Mucosa of rectum (tissue), 2 donors: Measurements from ENCODE around the gene CD37.
"Not testable (repeated sequence)": the region's sequence is repeated elsewhere in the genome, so short reads cannot be mapped to it uniquely, and the experiment has no call there.

Source experiments
- H3K27ac ChIP-seq, 2 donors: one replicate each; pipeline ENCODE4 v1.7.0; 2013; ENCODE audit warnings: inconsistent platforms in 2 of 2, low read depth in 2 of 2, low read length in 2 of 2
- H3K27me3 ChIP-seq, 2 donors: one replicate each; pipeline ENCODE4 v1.7.0; 2013; ENCODE audit warnings: low read length in 2 of 2; ENCODE audit not compliant: control insufficient read depth in 2 of 2, insufficient read depth in 2 of 2
- H3K36me3 ChIP-seq, 2 donors: one replicate each; pipeline ENCODE4 v1.7.0; 2013; ENCODE audit warnings: low read length in 2 of 2; ENCODE audit not compliant: control insufficient read depth in 2 of 2, insufficient read depth in 2 of 2
- H3K4me1 ChIP-seq, 2 donors: one replicate each; pipeline ENCODE4 v1.7.0; 2013; ENCODE audit warnings: low read length in 2 of 2, mild to moderate bottlenecking in 1 of 2; ENCODE audit not compliant: control insufficient read depth in 2 of 2, insufficient read depth in 2 of 2
- H3K4me3 ChIP-seq, 2 donors: one replicate each; pipeline ENCODE4 v1.7.0; 2013; ENCODE audit warnings: low read length in 2 of 2
- H3K9ac ChIP-seq, 2 donors: one replicate each; pipeline ENCODE4 v1.7.0; 2013; ENCODE audit warnings: low read length in 2 of 2, low read depth in 1 of 2, mild to moderate bottlenecking in 1 of 2
- H3K9me3 ChIP-seq, 2 donors: one replicate each; pipeline ENCODE4 v1.7.0; 2013; ENCODE audit warnings: low read length in 2 of 2; ENCODE audit not compliant: control insufficient read depth in 2 of 2
- donor health status: healthy.
- donor health status: Normal muscosa, but diverticular disease.

Gene CD37

DNA sequence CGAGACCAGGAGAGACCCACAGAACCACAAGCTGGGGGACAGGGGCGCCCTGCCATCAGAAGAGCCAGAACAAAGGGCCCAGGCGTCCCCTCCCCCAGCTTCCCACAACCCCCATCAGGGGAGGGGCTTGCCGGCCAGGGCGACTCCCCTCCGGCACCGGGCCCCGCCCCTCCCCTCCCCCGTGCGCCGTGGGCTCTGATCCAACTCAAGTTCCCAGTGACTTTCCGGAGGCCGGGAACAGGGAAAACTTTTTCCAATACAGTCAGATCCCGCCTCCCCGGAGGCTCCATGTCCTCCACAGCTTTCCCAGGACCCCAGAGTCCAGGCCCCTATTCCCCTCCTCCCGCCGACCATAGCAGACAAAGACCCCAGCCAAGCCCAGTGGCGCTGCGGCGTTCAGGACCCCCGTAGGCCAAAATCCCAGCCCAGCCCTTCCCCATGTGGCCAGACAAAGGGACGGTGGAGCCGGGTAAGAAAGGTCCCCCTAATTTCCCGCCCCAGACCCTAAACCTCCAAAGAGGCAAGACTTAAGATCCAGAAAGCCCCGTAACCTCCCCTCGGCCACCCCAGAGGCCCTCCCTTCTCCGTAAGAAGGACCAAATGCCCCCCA, 26.3 kb downstream of the CD37 start:
- peak overlapping the region; percentile 72 to 74 for H3K4me3 ChIP-seq
- H3K4me1 ChIP-seq: peaks cover 7 to 12% of the 10 kb centered on the region in 2 donors
- peak overlapping the region; percentile 80 to 84 for H3K27ac ChIP-seq
- H3K27me3 ChIP-seq: peaks cover 0 to 4% of the 10 kb centered on the region in 2 donors
- H3K9me3 ChIP-seq: no peaks in the 10 kb centered on the region
- no peaks in the 10 kb centered on the region for H3K36me3 ChIP-seq
- H3K9ac ChIP-seq: peak overlapping the region; percentile 72 to 74

DNA sequence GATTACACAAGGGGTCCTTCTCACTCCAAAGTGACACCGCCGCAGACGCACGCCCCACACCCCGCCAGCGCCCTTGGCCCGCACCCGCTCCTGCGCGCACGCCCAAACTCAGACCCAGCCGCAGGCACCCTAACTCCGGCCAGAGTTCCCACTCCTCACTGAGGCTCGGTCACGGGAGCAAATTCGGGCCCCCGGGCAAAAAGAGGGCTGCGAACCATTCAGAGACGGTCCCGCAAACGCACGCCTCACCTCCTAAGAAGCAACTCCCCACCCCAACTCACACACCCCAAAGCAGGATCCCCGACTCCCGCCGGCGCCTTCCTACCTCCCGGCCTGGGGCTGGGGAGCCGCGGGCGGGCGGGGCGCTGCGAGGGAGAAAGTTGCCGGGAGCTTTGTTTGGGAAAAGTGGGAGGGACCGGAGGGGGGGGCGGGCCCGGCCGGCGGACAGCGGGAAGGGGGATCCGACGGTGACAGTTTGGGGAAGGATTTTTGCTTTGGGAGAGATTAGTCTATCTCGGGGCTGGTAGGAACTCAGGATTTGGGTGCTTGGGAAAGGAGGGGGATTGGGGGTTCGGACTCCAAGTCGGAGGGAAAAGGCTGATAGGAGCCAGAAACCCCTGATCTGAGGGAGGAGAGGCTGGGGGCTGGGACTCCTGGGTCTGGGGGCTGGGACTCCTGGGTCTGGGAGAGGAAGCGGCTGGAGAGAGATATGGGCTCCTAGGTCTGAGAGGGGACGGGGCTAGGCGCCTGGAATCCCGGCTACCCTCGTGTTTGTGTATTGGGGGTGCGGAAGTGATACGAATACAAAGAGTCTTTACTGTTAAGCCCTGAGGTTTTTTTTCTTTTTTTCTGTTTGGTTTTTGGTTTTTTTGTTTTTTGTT, 27.1 kb downstream of the CD37 start, which contains the start of gene TEAD2:
TSS of gene TEAD2 (minus strand) at position 369 of the 881 bp plus-strand sequence. CDS start 2,341 bp downstream, outside the sequence.
- Histone ChIP-seq H3K36me3 (no peaks in the 10 kb centered on the region), H3K9ac (peak within 1 kb of the TSS; percentile 72 to 74), H3K27ac (peak within 1 kb of the TSS; percentile 80 to 84), H3K9me3 (no peaks in the 10 kb centered on the region), H3K27me3 (peaks cover 0 to 4% of the 10 kb centered on the region in 2 donors), H3K4me1 (peaks cover 7 to 12% of the 10 kb centered on the region in 2 donors), H3K4me3 (peak within 1 kb of the TSS; percentile 72 to 74)

DNA sequence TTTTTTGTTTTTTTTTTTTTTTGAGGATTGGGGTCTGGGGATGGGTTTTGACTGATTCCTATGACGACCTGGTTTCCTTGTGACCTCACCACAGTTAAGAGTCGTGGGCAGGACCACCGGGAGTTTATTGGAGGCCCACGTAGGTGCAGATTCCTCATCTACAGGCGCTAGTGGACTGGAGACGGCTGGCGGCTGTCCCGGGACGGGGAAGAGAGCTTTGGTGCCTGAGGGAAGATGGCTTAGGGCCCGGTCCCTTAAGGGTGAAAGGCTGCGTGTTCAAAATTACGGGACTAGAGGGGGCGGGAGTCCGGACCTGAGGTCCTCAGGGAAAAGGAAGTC, 27.7 kb downstream of the CD37 start:
- peak overlapping the region; percentile 61 to 72 for H3K4me3 ChIP-seq
- H3K27ac ChIP-seq: peak overlapping the region; percentile 77 to 80
- H3K27me3 ChIP-seq: peaks cover 0 to 4% of the 10 kb centered on the region in 2 donors
- peaks cover 7 to 12% of the 10 kb centered on the region in 2 donors for H3K4me1 ChIP-seq
- no peaks in the 10 kb centered on the region for H3K9me3 ChIP-seq
- peak overlapping the region; percentile 52 to 74 for H3K9ac ChIP-seq
- H3K36me3 ChIP-seq: no peaks in the 10 kb centered on the region

DNA sequence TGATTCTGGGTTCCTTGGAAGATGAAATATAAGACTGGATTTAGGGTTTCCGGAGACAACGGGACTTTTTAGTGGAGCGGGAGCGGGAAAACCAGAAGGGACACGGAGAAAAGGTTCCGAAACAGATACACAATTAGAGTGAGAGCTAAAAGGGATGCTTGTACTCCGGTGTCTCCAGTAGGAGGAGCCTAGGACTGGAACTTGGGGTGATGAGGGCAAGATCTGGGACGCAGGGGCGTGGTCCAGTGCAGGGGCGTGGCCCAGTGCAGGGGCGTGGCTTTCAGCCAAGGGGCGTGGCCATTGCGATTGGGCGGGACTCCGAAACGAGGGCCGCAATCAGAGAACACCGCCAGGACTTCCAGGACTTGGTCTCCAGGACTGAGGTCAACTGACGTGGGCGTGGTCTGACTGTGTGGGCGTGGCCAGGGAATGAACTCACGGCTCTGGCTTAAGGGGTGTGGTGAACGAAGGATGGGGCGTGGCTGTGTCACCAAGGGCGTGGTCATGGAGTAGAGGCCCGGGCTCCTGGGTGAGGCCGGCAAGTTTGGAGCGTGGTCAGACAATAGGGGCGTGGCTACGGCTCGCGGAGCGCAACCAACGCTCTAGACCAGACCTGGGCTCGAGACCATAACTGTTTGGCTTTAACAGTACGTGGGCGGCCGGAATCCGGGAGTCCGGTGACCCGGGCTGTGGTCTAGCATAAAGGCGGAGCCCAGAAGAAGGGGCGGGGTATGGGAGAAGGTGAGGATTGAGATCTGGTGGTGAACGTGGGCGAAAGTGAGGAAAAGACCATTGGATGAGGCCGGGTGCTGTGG, 28.3 kb downstream of the CD37 start, which contains the start of gene DKKL1:
TSS of gene DKKL1 (plus strand) at position 610 of the 815 bp plus-strand sequence. CDS start at position 732, 122 bp downstream.
- Histone ChIP-seq H3K9ac (peak within 1 kb of the TSS; percentile 61 to 74), H3K4me1 (peaks cover 7 to 12% of the 10 kb centered on the region in 2 donors), H3K4me3 (peak within 1 kb of the TSS; percentile 61 to 72), H3K9me3 (no peaks in the 10 kb centered on the region), H3K27ac (peak within 1 kb of the TSS; percentile 77 to 80), H3K36me3 (no peaks in the 10 kb centered on the region), H3K27me3 (peaks cover 0 to 4% of the 10 kb centered on the region in 2 donors)

DNA sequence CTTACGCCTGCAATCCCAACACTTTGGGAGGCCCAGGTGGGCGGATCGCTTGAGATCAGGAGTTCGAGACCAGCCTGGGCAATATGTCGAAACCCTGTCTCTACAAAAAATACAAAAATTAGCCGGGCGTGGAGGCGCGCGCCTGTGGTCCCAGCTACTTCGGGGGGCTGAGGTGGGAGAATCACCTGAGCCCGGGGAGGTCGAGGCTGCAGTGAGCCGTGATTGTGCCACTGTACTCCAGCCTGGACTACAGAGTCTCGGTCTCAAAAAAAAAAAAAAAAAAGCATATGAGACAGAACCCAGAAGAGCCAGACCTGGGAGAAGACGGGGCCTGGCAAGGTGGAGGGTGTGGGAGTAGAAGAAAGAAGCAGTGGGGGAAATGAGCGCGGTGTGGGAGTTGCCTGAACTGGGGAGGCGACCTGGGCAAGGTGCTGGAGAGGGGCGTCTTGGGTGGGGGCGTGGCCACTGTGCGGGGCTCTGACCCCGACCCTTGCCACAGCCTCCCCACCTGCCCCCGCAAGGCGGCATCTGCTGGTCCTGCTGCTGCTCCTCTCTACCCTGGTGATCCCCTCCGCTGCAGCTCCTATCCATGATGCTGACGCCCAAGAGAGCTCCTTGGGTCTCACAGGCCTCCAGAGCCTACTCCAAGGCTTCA, 29.0 kb downstream of the CD37 start:
- Histone ChIP-seq H3K4me1 (peaks cover 7 to 12% of the 10 kb centered on the region in 2 donors), H3K27me3 (peaks cover 0 to 4% of the 10 kb centered on the region in 2 donors), H3K27ac (peak overlapping the region in 1 of 2 donors; percentile 56), H3K4me3 (peak overlapping the region; percentile 52 to 58), H3K36me3 (no peaks in the 10 kb centered on the region), H3K9ac (no peak overlapping the region), H3K9me3 (peaks cover 0 to 4% of the 10 kb centered on the region in 2 donors)

DNA sequence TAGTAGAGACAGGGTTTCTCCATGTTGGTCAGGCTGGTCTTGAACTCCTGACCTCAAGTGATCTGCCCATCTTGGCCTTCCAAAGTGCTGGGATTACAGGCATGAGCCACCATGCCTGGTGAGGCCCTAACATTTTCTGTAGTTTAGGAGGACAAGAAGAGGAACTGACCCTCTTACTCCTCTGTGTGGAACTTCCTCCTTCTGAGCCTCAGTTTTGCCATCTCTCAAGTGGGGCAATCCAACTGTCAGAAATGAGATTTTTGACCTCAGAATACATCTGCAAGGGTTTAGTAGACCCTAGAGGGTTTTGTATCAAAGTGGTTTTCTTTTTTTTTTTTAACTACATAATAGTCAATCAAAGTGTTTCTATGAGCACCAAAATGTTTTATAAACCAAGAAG, 30.9 kb downstream of the CD37 start:
- Histone ChIP-seq H3K36me3 (no peaks in the 10 kb centered on the region), H3K9ac (no peak overlapping the region), H3K4me1 (peaks cover 7 to 12% of the 10 kb centered on the region in 2 donors), H3K27me3 (peaks cover 0 to 4% of the 10 kb centered on the region in 2 donors), H3K9me3 (peaks cover 0 to 10% of the 10 kb centered on the region in 2 donors), H3K4me3 (no peak overlapping the region), H3K27ac (no peak overlapping the region)

DNA sequence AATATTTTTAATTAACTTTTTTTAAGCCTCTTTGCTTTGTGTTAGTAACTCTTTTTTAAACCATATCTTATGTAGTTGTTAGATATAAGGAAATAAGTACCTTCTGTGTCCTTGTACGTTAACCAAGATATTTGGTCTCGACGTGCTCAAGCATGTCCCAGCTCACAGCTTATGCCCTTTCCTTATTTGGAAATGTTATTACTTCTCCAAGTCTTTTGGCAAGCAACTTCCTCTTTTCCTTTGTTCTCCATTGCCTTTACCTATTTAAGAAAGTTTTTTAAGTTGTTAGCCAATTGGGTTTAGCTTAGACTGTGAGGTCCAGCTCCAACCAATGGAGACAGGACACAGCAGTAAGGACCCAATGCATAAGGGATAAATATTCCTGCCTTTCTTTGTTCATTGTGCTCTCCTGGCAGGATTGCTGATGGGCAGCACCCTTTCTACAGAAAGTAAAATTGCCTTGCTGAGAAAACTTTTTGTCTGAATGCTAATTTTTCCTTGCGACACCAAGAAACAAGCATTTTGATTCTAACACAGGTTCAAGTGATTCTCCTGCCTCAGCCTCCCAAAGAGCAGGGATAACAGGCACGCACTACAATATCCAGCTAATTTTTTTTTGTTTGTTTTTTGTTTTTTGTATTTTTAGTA, 33.6 kb downstream of the CD37 start:
- no peaks in the 10 kb centered on the region for H3K4me1 ChIP-seq
- no peaks in the 10 kb centered on the region for H3K27me3 ChIP-seq
- peaks cover 0 to 10% of the 10 kb centered on the region in 2 donors for H3K9me3 ChIP-seq
- no peak overlapping the region for H3K9ac ChIP-seq
- H3K36me3 ChIP-seq: no peaks in the 10 kb centered on the region
- no peak overlapping the region for H3K27ac ChIP-seq
- H3K4me3 ChIP-seq: no peak overlapping the region

DNA sequence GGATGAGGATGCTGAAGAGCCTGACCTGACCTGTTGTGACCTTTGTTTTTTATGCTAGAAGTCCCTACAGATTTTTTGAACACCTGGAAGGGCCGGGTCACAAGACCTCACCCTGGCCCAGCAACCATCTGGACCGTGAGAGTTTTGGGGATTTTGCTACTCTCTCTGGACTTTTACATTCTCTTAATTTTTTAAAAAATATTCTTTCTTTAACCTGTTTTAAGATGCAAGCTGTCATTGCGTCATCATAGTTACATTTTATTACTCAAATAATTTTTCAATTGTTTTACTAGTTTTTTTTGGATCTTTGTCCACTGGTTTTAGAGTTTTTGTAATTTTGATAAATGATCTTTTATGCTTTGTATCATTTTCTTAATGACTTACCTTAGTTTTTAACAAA, 36.0 kb downstream of the CD37 start:
- Histone ChIP-seq H3K9me3 (peaks cover 0 to 10% of the 10 kb centered on the region in 2 donors), H3K27ac (no peak overlapping the region), H3K27me3 (peaks cover 0 to 2% of the 10 kb centered on the region in 2 donors), H3K9ac (no peak overlapping the region), H3K4me3 (no peak overlapping the region), H3K4me1 (no peaks in the 10 kb centered on the region), H3K36me3 (no peaks in the 10 kb centered on the region)

DNA sequence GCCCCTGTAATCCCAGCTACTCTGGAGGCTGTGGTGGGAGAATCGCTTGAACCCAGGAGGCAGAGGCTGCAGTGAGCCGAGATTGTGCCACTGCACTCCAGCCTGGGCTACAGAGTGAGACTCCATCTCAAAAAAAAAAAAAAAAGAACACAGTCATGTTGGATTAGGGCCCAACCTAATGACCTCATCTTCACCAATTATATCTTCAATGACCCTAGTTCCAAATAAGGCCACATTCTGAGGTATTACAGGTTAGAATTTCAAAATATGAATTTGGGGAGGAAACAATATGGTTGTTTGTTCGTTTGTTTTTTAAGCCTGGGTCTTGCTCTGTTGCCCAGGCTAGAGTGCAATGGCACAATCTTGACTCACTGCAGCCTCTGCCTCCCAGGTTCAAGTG, 38.0 kb downstream of the CD37 start:
- H3K27ac ChIP-seq, H3K27me3 ChIP-seq, H3K9ac ChIP-seq, H3K4me3 ChIP-seq, H3K36me3 ChIP-seq, H3K4me1 ChIP-seq: not testable (repeated sequence)
- peaks cover 0 to 10% of the 10 kb centered on the region in 2 donors for H3K9me3 ChIP-seq
